Activated naive CD4-positive, alpha-beta T cell treated with anti-CD3 and anti-CD28 coated beads, Interleukin-2, amount 50 U/mL, for 24 hours (primary cell): ENCODE measurements around the gene GZMB.
A peak's percentile ranks its signal among the peaks of the same experiment; 100 is the strongest.
"Not testable (repeated sequence)": the region's sequence is repeated elsewhere in the genome, so short reads cannot be mapped to it uniquely, and the experiment has no call there.

Source experiments
- H3K27ac Mint-ChIP-seq: one replicate; pipeline ENCODE4 v1.8.0; 2021; ENCODE audit warnings: mild to moderate bottlenecking, mixed read lengths
- H3K27me3 Mint-ChIP-seq: one replicate; pipeline ENCODE4 v1.8.0; 2021; ENCODE audit warnings: mixed read lengths
- H3K36me3 Mint-ChIP-seq: one replicate; pipeline ENCODE4 v1.8.0; 2021; ENCODE audit warnings: mixed read lengths
- H3K4me1 Mint-ChIP-seq: one replicate; pipeline ENCODE4 v1.8.0; 2021; ENCODE audit warnings: mixed read lengths
- H3K4me3 Mint-ChIP-seq: one replicate; pipeline ENCODE4 v1.8.0; 2021; ENCODE audit warnings: mild to moderate bottlenecking, mixed read lengths
- H3K9me3 Mint-ChIP-seq: one replicate; pipeline ENCODE4 v1.8.0; 2021; ENCODE audit warnings: mixed read lengths

The GZMB gene

GRCh38 chr14:24648361-24648760 is 14.4 kb upstream of the GZMB start:
- H3K36me3 Mint-ChIP-seq, H3K4me3 Mint-ChIP-seq, H3K27ac Mint-ChIP-seq, H3K4me1 Mint-ChIP-seq, H3K27me3 Mint-ChIP-seq: not testable (repeated sequence)
- H3K9me3 Mint-ChIP-seq, result peaks cover 24% of the 10 kb centered on the region

- H3K4me3 Mint-ChIP-seq, result no peak overlapping the region
Measured at GRCh38 chr14:24639905-24640304, 5.9 kb upstream of the GZMB start.

GRCh38 chr14:24639270-24639669 is 5.3 kb upstream of the GZMB start:
- peaks cover 2% of the 10 kb centered on the region for H3K27me3 Mint-ChIP-seq
- no peak overlapping the region for H3K27ac Mint-ChIP-seq
- no peaks in the 10 kb centered on the region for H3K9me3 Mint-ChIP-seq
- H3K36me3 Mint-ChIP-seq, result no peaks in the 10 kb centered on the region
- H3K4me3 Mint-ChIP-seq, result no peak overlapping the region
- peaks cover 9% of the 10 kb centered on the region for H3K4me1 Mint-ChIP-seq

More at GRCh38 chr14:24639905-24640304, 5.9 kb upstream of the GZMB start:
- H3K27me3 Mint-ChIP-seq, result peaks cover 2% of the 10 kb centered on the region
- H3K9me3 Mint-ChIP-seq, result no peaks in the 10 kb centered on the region
- no peaks in the 10 kb centered on the region for H3K36me3 Mint-ChIP-seq
- peaks cover 7% of the 10 kb centered on the region for H3K4me1 Mint-ChIP-seq
- no peak overlapping the region for H3K27ac Mint-ChIP-seq

GRCh38 chr14:24633353-24633752 is 637 bp downstream of the GZMB start:
- Mint-ChIP-seq H3K4me1 (peaks cover 7% of the 10 kb centered on the region), H3K27ac (peak overlapping the region; percentile 31), H3K9me3 (no peaks in the 10 kb centered on the region), H3K4me3 (peak overlapping the region; percentile 74), H3K36me3 (no peaks in the 10 kb centered on the region), H3K27me3 (no peaks in the 10 kb centered on the region)

- Mint-ChIP-seq H3K36me3 (no peaks in the 10 kb centered on the region), H3K27me3 (no peaks in the 10 kb centered on the region), H3K9me3 (no peaks in the 10 kb centered on the region)
Measured at GRCh38 chr14:24632761-24633160, 1.2 kb downstream of the GZMB start.

GRCh38 chr14:24632336-24632735 is 1.7 kb downstream of the GZMB start:
- H3K36me3 Mint-ChIP-seq, result no peaks in the 10 kb centered on the region

More at GRCh38 chr14:24632761-24633160, 1.2 kb downstream of the GZMB start:
- peaks cover 7% of the 10 kb centered on the region for H3K4me1 Mint-ChIP-seq
- H3K27ac Mint-ChIP-seq, result no peak overlapping the region
- peak overlapping the region; percentile 74 for H3K4me3 Mint-ChIP-seq

GRCh38 chr14:24631749-24632335 is 2.1 kb downstream of the GZMB start:
- peak overlapping the region; percentile 79 for H3K4me3 Mint-ChIP-seq
- no peaks in the 10 kb centered on the region for H3K9me3 Mint-ChIP-seq
- H3K36me3 Mint-ChIP-seq, result no peaks in the 10 kb centered on the region
- no peaks in the 10 kb centered on the region for H3K27me3 Mint-ChIP-seq
- H3K27ac Mint-ChIP-seq, result no peak overlapping the region
- H3K4me1 Mint-ChIP-seq, result peaks cover 7% of the 10 kb centered on the region

More at GRCh38 chr14:24632336-24632735, 1.7 kb downstream of the GZMB start:
- no peaks in the 10 kb centered on the region for H3K27me3 Mint-ChIP-seq
- H3K4me1 Mint-ChIP-seq, result peaks cover 7% of the 10 kb centered on the region
- peak overlapping the region; percentile 79 for H3K4me3 Mint-ChIP-seq
- H3K9me3 Mint-ChIP-seq, result no peaks in the 10 kb centered on the region
- no peak overlapping the region for H3K27ac Mint-ChIP-seq

- Mint-ChIP-seq H3K36me3 (no peaks in the 10 kb centered on the region), H3K27ac (no peak overlapping the region), H3K4me1 (peaks cover 7% of the 10 kb centered on the region), H3K27me3 (no peaks in the 10 kb centered on the region), H3K4me3 (no peak overlapping the region), H3K9me3 (no peaks in the 10 kb centered on the region)
Measured at GRCh38 chr14:24630872-24631477, 3.0 kb downstream of the GZMB start.

- H3K4me3 Mint-ChIP-seq, result peak overlapping the region; percentile 32
- no peaks in the 10 kb centered on the region for H3K27me3 Mint-ChIP-seq
- peaks cover 7% of the 10 kb centered on the region for H3K4me1 Mint-ChIP-seq
- no peaks in the 10 kb centered on the region for H3K36me3 Mint-ChIP-seq
- H3K27ac Mint-ChIP-seq, result no peak overlapping the region
- no peaks in the 10 kb centered on the region for H3K9me3 Mint-ChIP-seq
Measured at GRCh38 chr14:24630087-24630871, 3.7 kb downstream of the GZMB start.

GRCh38 chr14:24629521-24629920 is 4.5 kb downstream of the GZMB start:
- no peaks in the 10 kb centered on the region for H3K36me3 Mint-ChIP-seq
- peaks cover 7% of the 10 kb centered on the region for H3K4me1 Mint-ChIP-seq
- H3K27me3 Mint-ChIP-seq, result no peaks in the 10 kb centered on the region

GRCh38 chr14:24613747-24614146 is 20.2 kb downstream of the GZMB start:
- Mint-ChIP-seq H3K36me3 (no peaks in the 10 kb centered on the region), H3K9me3 (no peaks in the 10 kb centered on the region), H3K4me3 (no peak overlapping the region), H3K4me1 (peaks cover 16% of the 10 kb centered on the region), H3K27me3 (no peaks in the 10 kb centered on the region), H3K27ac (no peak overlapping the region)

More at GRCh38 chr14:24629521-24629920, 4.5 kb downstream of the GZMB start:
- no peak overlapping the region for H3K27ac Mint-ChIP-seq
- H3K9me3 Mint-ChIP-seq, result no peaks in the 10 kb centered on the region
- H3K4me3 Mint-ChIP-seq, result no peak overlapping the region

GRCh38 chr14:24613241-24613640 is 20.7 kb downstream of the GZMB start:
- no peaks in the 10 kb centered on the region for H3K9me3 Mint-ChIP-seq

GRCh38 chr14:24612196-24612595 is 21.8 kb downstream of the GZMB start:
- H3K36me3 Mint-ChIP-seq, result no peaks in the 10 kb centered on the region
- no peak overlapping the region for H3K4me3 Mint-ChIP-seq
- peaks cover 25% of the 10 kb centered on the region for H3K4me1 Mint-ChIP-seq
- H3K27me3 Mint-ChIP-seq, result no peaks in the 10 kb centered on the region
- no peak overlapping the region for H3K27ac Mint-ChIP-seq
- H3K9me3 Mint-ChIP-seq, result no peaks in the 10 kb centered on the region

More at GRCh38 chr14:24613241-24613640, 20.7 kb downstream of the GZMB start:
- no peak overlapping the region for H3K27ac Mint-ChIP-seq
- no peak overlapping the region for H3K4me3 Mint-ChIP-seq
- H3K4me1 Mint-ChIP-seq, result peaks cover 18% of the 10 kb centered on the region
- H3K36me3 Mint-ChIP-seq, result no peaks in the 10 kb centered on the region
- no peaks in the 10 kb centered on the region for H3K27me3 Mint-ChIP-seq

- Mint-ChIP-seq H3K4me3 (peak within 1 kb of the TSS; percentile 37), H3K36me3 (no peaks in the 10 kb centered on the region), H3K27ac (peak within 1 kb of the TSS; percentile 75), H3K4me1 (peaks cover 39% of the 10 kb centered on the region), H3K27me3 (no peaks in the 10 kb centered on the region), H3K9me3 (no peaks in the 10 kb centered on the region)
Measured at GRCh38 chr14:24609655-24610344, 24.2 kb downstream of the GZMB start, which contains the start of gene GZMH. GZMH (minus strand) TSS chr14:24609685; CDS start chr14:24609613, 72 bp downstream.

- no peaks in the 10 kb centered on the region for H3K9me3 Mint-ChIP-seq
- no peaks in the 10 kb centered on the region for H3K27me3 Mint-ChIP-seq
- H3K36me3 Mint-ChIP-seq, result no peaks in the 10 kb centered on the region
- peak overlapping the region; percentile 6 for H3K4me3 Mint-ChIP-seq
- peaks cover 32% of the 10 kb centered on the region for H3K4me1 Mint-ChIP-seq
- H3K27ac Mint-ChIP-seq, result peak overlapping the region; percentile 37
Measured at GRCh38 chr14:24607635-24608514, 26.1 kb downstream of the GZMB start.
